GM13977 (cell line): ENCODE data around the gene CACNG7.

Experiments
- DNase-seq: peaks from one replicate; pipeline ENCODE4 v3.0.0; 2012; ENCODE audit warnings: low spot score
- CTCF ChIP-seq: IDR thresholded peaks from 2 replicates; pipeline ENCODE4 v1.5.1; 2012; ENCODE audit warnings: mild to moderate bottlenecking, control low read depth; ENCODE audit not compliant: insufficient read depth; ENCODE audit errors: extremely low read depth, missing control alignments
- in situ Hi-C: fragments of 300-500 bp; cut with MboI; formaldehyde crosslinking; loops from one replicate; pipeline ENCODE4 v1.12.0; 2022; ENCODE audit warnings: low sequenced_read_pairs, low pct_unique_long_range_greater_than_20kb, mixed read lengths, inconsistent platforms; ENCODE audit not compliant: unreplicated experiment

CACNG7 gene

GRCh38 chr19:53896682-53897081 lies 12.4 kb upstream of the CACNG7 start:
- in situ Hi-C loops: no loop called here
- DNase-seq: no peak

GRCh38 chr19:53897459-53897858 lies 11.6 kb upstream of the CACNG7 start:
- TF ChIP-seq CTCF: no peak
- in situ Hi-C loops: no loop called here
- no peak for DNase-seq

More at GRCh38 chr19:53896682-53897081, 12.4 kb upstream of the CACNG7 start:
- TF ChIP-seq CTCF: no peak

- TF ChIP-seq CTCF: no peak
- DNase-seq: no peak
- in situ Hi-C loops: no loop called here
Observed at GRCh38 chr19:53898166-53898565, 10.9 kb upstream of the CACNG7 start.

GRCh38 chr19:53898636-53899341 lies 10.3 kb upstream of the CACNG7 start:
- no peak for DNase-seq
- in situ Hi-C loops: no loop called here

GRCh38 chr19:53900191-53900860 lies 8.8 kb upstream of the CACNG7 start:
- DNase-seq: no peak
- in situ Hi-C loops: no loop called here
- no peak for TF ChIP-seq CTCF

More at GRCh38 chr19:53898636-53899341, 10.3 kb upstream of the CACNG7 start:
- TF ChIP-seq CTCF: no peak

GRCh38 chr19:53903055-53903680 lies 5.9 kb upstream of the CACNG7 start:
- in situ Hi-C loops: no loop called here
- TF ChIP-seq CTCF: no peak
- peak; percentile 64 for DNase-seq
